HG03439 (cell line): ENCODE results near the gene HDAC10.

Experiments used
- ATAC-seq: cut with Tn5 transposase; IDR thresholded peaks from one replicate; pipeline ENCODE4 v1.9.1; 2021; ENCODE audit warnings: mild to moderate bottlenecking, moderate library complexity; ENCODE audit not compliant: unreplicated experiment

HDAC10 gene

DNA sequence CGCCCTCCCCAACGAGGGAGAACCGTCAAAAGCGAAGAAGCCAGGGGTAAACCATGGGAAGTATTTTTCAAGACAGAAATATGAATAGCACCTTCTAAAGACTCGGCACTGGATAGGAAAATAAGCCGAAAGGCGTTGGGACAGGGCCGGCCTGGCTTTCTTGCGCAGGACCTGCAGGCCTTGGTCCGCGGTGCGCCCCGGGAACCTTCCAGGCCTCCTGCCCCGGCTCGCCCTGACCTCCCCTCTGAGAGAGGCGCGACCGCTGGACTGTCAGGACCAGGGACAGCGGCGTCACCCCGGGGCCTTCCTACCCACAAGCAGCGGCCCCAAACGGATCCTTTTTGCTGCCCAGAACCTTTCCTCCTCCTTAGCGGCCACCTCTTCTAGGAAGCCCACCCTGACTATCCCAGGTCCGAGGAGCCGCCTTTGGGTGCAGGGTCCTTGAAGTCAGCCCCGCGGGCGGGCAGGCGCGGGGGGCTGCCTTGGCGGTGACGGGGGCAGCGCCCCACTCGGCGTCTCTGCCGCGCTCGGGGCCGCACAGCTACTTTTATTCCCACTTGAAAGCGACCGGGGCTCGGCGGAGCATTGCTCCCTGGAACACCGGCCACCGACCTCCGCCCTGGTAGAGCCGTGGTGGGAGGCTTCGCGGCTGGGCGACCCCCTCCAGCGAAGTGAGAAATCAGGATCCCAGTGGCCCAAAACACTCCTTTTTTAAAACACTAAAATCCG, 19.8 kb upstream of the HDAC10 start:
- ATAC-seq: no peak

DNA sequence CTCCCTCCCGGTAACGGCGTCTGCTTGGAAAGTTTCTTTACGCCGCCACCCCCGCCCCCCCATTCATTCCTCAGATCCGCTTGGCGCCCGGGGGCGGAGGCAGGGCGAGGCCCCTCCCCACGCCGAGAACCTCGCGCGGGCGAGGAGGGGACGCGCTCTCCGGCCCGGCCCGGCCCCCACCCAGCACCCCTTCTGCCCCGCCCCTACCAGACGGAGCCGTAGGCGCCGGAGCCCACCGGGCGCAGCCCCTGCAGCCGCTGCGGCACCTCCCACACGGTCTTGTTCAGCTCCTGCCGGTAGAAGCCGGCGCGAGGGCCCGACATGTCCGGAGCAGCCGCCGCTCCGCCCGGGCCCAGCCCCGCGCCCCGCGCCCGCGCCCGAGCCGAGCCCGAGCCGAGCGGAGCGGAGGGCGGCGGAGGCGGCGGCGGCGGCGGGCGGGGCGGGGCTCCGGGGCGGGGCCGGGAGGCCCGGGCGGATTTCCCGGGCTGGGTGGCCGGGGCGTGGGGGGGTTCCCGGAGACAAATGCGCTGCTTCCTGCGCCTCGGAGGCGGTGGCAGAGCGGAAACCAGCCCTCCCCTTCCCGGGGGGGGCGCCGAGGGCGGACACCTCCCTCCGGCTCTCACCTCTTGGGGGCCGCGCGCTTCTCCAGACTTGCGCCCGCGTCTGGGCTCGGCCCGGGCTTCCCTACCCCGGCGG, 19.1 kb upstream of the HDAC10 start, which contains the start of gene MAPK11:
Gene MAPK11, minus strand, starts transcription at position 411 of the 696 bp plus-strand sequence. Its CDS starts 88 bp downstream, at position 323.
- ATAC-seq: no peak

DNA sequence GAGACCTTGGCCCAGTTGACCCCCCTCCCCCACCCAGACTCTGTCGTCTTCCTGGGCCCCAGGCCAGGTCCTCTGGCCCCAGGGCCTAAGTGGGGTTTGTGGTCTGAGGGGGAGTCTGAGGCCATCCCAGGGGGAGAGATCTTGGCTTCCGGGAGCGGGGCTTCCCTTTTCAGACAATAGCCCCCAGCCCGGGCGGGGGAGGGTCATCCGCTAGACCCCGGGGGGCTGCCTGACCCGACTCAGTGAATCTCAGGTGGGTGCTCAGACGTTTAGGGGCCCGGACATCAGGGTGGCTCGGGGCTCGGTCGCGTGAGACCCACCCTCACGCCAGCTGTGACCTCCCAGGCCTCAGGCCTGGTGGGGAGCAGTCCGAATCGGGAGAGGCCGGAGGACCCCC, 18.5 kb upstream of the HDAC10 start:
- ATAC-seq: no peak

DNA sequence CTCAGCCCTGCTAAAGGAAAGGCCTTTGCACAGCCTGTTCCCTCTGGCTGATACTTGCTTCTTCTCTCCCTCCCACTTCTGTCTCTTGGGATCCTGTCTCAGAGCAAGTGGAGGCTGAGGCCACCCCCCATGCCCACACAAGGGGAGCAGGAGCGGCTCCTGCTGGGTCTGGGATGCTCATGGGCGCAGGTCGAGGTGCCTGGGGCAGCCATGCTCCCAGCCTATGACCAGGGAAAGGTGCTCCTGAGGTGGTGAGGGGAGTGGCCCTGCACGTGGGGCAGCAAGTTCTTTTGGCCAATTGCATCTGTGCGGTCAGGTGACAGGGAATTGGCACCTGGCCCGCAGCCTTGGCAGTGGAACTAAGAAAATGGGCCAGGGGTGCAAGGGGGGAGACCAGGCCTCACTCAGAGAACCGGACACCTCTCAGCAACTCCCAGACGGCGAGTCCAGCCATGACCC, 17.6 kb upstream of the HDAC10 start:
- no peak for ATAC-seq

DNA sequence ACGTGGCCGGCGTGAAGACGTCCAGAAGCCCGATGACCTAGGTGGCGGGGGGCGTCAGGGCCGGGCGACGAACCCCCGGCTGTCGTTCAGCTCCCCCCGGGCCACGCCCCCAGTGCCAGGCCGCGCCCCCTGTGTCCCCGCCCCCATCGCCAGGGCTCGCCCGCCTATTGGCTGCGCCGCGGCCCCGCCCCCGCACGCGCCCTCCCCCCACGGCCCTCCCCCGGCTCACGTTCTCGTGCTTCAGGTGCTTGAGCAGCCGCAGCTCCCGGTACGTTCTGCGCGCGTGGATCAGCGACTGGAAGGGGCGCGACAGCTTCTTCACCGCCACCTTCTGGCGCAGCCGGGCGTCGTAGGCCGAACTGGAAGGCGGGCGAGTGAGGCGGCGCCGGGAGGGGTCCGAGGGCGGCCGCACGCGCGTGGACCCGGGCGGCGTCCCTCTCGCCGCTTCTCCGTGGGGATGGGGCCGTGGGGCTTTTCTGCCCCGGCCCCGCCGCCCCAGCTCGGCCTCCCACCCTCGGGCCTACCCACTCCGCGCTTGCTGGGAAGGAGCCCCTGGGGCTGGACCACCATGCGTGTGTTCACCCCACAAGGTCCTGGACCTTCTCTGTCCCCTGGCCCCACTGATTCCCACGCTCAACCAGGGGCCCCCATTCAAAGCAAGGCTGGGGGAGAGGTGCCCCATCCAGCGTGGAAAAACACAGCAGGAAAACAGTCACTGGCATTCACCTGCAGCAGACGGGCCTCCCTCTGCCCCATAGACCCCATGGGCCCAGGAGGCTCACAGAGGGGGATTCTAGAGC, 16.7 kb upstream of the HDAC10 start:
- no peak for ATAC-seq

DNA sequence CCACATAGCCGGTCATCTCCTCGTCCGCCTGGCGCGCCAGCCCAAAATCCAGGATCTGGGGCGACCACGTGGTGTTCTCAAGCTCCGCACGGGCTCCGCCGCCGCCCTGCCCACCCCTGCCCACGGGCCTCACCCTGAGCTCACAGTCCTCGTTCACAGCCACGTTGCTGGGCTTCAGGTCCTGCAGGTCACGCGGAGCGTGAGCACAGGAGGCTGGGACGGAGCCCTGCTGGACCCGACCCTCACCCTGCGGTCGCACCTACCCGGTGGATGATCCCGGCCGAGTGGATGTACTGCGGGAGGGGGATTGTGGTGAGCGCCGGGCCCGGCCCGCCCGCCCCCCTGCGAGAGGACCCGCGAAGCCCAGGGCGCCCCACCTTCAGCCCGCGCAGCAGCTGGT, 15.9 kb upstream of the HDAC10 start:
- ATAC-seq: no peak

DNA sequence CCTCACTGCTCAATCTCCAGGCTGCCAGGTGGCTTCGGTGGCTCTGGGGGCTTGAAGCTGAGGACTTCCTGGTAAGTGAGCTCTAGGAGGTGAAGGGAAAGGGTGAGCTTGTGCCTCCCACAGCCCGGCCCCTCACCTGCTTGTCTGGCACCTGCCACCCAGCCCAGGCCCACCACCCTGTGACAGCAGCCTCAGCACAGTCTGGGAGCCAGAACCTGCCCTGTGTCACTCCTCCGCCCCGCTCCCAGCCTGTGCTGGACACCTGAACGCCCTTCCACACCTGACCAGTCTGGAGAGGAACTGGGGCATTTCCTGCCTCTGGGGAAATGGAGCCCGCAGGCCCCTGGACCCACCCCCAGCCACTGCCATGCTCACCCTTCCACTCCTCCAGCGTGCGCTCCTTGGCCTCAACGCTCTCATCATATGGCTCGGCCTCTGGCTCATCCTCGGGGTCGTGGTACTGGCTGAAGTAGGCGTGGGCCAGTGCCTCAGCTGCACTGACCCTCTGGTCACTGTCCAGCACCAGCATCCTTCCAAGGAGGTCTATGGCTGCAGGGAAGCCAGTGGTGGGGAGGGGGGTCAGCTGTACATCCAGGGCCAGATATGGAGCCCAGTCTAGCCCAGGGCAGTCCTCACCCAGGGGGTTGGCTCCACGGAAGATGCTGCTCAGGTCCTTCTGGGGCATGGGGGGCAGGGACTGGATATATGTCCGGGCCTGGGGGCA, 14.0 kb upstream of the HDAC10 start:
- no peak for ATAC-seq

DNA sequence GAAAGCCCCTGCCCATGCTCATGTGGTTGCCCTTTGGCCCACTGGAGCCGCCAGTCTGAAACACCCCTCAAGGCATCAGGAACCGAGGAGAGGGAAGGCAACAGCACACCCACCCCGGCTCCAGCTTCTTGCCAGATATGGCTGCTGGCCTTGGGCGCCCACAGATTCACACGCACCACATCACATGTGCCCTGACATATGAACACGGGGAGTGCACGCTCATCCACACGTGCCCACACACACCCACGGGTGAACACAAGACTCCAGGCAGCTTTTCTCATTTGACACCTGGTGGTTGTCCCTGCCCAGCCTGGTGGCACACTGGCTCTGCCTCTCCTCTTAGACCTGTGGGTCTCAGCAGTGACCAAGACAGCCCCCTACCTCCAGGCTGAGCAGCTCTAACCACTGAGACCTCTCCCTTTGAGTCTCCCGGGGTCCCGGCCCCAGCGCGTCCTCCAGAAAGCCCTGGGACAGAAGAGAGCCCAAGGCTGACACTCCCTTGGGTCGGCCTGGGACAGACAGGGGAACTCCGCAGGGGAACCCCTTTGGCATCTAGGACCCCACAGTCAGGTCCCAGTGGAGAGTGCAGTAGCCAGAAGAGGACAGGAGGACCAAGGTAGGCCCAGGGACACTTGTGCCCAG, 13.2 kb upstream of the HDAC10 start:
- no peak for ATAC-seq

DNA sequence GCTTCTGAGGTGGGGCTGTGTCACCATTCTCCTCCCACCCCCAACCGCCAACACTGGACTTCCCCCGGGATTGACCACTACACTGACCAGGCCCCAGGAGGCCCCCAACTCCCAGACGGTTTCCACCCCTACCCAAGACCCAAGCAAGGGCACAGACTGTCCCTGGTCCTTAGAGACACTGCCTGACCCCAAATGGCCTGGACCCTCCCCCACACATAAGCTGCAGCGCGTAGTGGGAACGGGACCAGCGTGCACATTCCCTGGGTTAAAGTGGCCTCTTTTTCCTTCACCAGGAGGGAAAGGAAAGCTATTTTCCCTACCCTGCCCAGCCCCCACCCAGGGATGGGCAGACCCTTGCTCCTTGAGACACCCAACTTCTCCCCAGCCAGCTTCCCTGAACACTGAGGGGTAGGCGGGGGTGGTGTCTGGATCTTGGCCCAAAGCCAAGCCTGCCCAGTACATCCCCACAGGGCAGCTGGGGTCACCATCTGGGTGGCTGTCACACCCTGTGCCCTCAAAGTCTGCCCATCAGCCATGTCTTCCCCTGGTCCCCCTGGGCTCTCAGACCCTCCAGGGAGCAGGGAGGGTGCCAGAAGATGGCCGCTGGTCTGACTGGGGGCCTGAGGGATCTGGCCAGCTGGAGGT, 12.0 kb upstream of the HDAC10 start:
- no peak for ATAC-seq

DNA sequence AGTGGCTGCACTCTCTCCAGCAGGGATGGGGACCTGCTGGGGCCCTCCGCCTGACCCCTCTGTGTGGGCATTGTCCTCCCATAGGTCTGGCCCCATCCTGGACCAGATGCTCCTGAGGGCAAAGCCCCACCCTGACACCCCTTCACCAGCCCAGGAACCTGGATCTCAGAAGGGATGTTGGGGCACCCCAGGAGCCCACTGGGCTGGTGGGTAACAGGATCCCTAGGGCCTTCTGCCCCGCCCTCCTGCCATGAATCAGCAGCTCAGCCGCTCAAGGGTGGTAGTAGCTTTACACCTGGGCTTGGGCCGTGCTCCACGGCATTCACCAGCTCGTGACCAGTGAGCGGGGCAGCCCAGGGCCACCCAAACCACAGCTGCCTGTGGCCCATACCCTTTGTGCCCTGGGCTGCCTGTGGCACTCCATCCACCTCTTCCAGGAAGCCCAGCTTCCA, 11.4 kb upstream of the HDAC10 start:
- no peak for ATAC-seq

DNA sequence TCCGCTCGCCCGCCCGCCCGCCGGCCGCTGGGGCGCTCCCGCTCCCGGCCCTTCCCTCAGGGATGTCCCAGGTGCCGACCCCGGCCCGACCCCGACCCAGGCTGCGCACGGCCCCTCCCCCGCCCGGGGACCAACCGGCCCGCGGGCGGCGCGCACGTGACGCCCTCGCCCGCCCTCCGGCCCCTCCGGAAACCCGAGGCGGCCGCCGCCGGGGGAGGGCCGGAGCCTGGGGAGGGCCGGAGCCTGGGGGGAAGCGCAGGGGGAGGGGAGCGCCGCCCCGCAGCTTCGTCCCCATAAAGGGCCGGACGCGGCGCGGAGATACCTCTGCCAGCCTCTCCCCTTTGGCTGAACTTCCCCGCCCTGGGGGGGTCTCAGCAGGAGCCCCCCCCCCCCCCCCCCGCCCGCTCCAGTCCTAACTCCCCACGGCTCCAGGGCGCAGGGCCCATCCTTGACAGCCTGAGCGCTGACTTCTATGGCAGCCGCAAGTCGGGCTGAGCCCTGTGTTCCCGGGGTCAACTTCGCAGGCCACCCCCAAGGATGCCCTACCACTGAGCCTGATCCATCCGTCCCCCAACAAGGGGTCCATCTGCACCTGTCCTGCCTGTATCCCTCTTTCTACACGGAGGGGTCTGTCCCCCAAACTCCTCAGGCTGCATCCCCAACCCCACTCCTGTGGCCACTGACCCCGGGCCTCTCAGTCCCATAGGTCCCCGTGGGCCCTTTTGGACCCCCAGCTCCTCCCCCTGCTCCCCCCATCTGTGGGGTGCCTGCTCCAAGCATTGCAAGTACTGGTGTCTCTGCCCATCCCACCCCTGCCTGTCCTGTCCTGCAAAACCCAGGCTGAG, 10.8 kb upstream of the HDAC10 start, which contains the start of gene MAPK12:
Gene MAPK12, minus strand, starts transcription at position 69 of the 845 bp plus-strand sequence. CDS start 174 bp downstream, outside the sequence.
- ATAC-seq: no peak

DNA sequence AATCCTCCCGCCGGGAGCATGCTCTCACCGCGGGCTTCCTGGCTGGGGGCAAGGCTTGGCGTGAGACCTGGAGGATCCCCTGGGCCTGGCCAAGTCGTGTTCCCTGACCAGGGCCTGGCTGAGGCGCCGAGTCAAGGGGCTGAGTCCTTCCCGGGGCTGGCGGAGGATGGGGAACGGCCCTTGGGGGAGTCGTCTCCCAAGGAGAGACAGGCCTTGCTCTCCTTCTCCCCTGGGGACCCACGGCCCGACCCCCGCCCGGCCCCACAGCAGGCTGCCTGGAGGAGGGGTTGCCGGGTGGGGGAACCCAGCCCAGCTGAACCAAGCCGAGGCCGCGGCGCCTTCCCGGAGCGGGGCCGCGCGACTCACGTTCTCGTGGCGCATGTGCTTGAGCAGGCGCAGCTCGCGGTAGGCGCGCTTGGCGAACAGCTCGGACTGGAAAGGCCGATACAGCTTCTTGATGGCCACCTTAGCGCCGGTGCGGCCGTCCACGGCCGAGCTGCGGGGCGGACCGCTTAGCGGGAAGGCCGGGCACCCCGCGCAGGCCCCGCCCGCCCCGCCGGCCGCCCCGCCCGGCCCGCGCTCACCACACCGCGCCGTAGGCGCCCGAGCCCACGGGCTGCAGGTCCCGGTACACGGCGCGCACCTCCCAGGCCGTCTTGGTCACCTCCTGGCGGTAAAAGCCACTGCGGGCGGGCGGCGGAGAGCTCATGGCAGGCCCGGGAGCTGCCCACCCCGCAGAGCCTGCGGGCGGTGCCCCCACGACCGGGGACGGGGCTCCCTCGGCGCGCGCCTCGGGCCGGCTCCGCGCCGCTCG, 9.9 kb upstream of the HDAC10 start:
- ATAC-seq: no peak

DNA sequence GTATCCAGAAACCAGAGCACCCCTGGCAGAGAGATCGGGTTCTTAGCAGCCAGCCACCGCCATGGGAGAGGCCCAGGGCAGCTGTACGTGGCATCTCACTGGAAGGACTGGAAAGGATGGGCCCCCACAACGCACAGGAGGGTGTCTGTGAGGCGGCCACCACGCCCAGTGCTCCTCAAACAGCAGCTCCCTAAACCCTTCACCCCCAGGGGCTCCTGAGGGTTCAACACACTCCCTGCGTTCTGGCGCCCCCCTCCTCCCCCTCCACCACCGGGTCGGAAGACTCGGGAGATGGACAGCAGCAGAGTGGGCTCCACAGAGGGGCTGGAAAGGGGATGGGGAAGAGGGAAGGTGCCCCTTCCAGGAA, 9.4 kb upstream of the HDAC10 start:
- no peak for ATAC-seq

DNA sequence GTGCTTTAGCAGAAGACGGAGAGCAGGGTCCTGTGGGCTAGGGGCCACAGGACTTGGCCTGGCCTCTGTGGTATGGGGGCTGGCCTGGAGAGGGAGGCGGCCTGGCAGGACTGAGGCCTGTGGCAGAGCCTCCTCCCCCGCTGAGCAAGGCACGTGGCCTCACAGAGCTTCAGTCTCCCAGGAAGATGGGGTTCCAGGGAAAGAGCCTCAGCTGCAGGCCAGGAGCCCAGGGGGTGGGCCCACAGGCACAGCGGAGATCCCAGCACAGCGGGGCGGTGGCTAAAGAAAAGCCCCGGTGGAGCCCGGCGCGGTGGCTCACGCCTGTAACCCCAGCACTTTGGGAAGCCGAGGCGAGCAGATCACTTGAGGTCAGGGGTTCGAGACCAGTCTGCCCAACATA, 8.2 kb upstream of the HDAC10 start:
- no peak for ATAC-seq

DNA sequence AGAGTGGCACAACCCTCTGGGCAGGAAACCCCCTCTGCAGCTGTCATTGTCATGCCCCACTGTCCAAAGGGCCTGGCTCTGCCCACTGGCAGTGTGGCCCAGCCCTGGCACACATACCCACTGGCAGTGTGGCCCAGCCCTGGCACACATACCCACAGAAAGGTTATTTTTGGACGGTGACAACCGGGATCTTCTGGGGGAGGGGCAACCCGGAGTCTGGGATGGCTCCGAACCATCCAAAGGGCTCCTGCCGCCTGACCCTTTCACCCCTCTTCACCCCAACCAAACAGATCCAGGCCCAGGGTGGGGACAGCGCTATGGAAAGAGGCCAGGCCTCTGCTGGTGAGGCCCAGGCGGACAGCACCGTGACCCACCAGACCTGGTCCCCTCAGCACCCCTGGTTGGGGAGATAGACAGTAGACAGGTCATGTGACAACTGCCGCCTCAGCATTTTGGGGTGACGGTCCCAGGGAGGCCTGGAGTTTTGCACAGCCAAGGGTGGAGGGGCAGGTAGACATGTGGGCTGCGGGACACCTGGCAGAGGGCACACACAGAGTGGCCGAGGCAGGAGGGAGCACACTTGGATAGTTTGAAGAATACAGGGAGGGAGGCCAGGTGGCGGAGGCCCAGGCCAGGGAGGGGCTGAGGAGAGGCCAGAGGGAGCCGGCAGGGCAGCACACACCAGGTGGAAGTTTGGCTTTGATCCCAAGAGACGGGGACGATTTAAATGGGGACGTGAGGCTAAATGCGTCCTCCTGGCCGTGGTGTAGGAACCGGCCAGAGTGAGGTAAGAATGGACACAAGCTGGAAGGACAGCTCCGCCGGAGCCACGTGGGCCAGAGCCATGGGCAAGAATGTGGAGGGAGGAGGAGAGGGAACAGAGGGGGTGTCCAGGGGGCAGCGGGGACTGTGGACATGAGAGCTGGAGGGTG, 7.6 kb upstream of the HDAC10 start:
- ATAC-seq: no peak

DNA sequence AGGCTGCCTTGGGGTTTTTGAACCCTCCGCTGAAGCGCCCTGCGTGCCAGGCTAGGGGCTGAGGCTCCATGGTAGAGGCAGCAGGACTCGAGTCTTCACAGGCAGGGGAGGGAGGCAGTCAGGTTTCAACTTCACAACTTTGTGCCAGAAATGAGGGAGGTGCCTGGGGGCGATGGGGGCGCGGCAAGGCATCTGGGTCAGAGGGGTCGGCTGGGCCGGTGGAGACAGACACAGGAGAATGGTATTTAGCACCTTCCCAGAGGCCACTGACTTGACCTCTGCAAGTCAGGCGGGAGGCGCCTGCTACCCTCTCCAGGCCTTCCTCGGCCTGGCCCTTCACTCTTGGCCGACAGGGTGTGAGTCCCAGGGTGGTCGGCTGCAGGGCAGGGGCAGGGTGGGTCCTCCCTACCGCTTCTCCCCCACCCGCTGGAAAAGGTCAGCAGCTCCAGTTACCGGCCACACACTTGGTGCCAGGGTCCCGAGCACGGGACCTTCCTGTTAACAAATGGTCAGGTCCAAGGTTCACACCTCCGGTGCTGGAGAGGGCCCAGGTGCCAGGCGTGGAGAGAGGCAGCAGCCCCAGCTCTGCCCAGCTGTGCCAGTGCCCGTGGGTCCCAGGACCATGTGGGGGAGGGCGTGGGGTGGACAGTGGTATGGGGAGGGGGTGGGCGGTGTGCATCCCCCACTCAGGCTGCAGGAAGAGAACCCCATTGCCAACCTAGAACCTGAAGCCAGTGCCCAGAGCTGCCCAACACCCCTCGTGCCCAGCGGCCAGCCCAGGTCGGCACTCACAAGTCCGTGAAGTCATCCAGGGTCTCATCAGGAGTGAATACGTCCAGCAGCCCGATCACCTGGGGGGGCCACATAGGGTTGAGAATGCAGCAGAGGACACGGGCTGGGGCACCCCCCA, 6.6 kb upstream of the HDAC10 start:
- no peak for ATAC-seq
